Regular cardiac myocyte (primary cell): ENCODE data around the gene IL18R1. TPM values are rescaled to one million over a fixed set of nuclear protein-coding genes. Genes with fewer than 3 reads are reported as not detected.

Experiments
- total RNA-seq: library from RNA; depleted of rRNA; stranded (reverse); fragments of >200 nt; gene quantifications from 2 replicates; pipeline ENCODE4 v1.2.3, GENCODE V29; 2014

Gene IL18R1
- 0.96 and 1.4 TPM in 2 replicates for total RNA-seq

GRCh38 chr2:102355526-102356380 lies at the start of gene IL18R1:
IL18R1 (plus strand) TSS chr2:102355796; CDS start chr2:102362661, 6,865 bp downstream.

DNA sequence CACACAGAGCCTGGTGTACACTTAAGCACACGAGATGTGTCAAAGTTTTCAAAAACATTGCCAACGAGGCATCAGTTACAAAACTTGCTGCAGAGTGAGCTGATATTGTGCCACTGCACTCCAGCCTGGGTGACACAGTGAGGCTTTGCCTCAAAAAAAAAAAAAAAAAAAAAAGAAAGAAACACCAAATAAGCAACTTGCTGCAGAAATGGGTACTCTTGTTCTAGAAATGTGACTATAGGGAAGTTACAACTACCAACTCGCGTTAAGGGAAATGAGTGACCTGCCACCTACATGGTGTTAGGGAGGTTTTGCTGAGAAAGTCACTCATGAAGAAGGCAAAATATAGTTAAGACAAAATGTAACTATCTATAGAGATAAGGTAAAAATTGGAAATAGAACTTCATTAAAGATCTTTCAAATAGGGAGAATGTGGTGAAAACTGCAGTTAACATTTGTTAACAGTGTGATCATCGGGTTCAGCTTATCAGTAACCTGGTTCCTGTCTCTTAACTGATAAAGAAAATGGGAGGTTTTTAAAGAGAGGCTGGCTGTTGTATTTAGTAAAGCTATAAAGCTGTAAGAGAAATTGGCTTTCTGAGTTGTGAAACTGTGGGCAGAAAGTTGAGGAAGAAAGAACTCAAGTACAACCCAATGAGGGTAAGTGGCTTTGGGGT lies 44.5 kb upstream of the IL18R1 start, which contains the start of gene IL1RL1:
TSS of gene IL1RL1 (plus strand) at position 600 of the 677 bp plus-strand sequence. CDS start 26,702 bp downstream, outside the sequence.

GRCh38 chr2:102422910-102423309 lies 67.3 kb downstream of the IL18R1 start, which contains the start of gene IL18RAP:
IL18RAP (plus strand) TSS chr2:102423160; CDS start chr2:102423278, 118 bp downstream.

Other genes starting within 250 kb of the IL18R1 start
- 54.1 and 136 TPM in 2 replicates for gene IL1R1, start 213.1 kb upstream of the IL18R1 start, total RNA-seq
- gene IL1RL2, start 168.8 kb upstream of the IL18R1 start, total RNA-seq, result 1.7 and 2.3 TPM in 2 replicates
- 1.1 and 2.3 TPM in 2 replicates for gene IL1RL1, start 44.2 kb upstream of the IL18R1 start, total RNA-seq
- gene IL18RAP, start 67.4 kb downstream of the IL18R1 start, total RNA-seq, result not detected in 2 replicates
- gene SLC9A4, start 117.4 kb downstream of the IL18R1 start, total RNA-seq, result not detected in 2 replicates